Activated naive CD4-positive, alpha-beta T cell treated with anti-CD3 and anti-CD28 coated beads, Interleukin-2, amount 10 ng/mL, durations not matched to agents 7 days and 5 days (primary cell): ENCODE data around the gene GSG1.
"Not testable (repeated sequence)": the region's sequence is repeated elsewhere in the genome, so short reads cannot be mapped to it uniquely, and the experiment has no call there.

Experiments
- CTCF ChIA-PET: fragments of 350-600 bp; sonication (Branson Sonifier 250); formaldehyde crosslinking; loops from one replicate; lab custom pipeline; 2021; ENCODE audit warnings: antibody characterized with exemption; lab: Charles Lee
- DNase-seq: peaks from one replicate; pipeline ENCODE4 v3.0.0-alpha.2; 2020
- H3K27ac Mint-ChIP-seq: one replicate; pipeline ENCODE4 v1.8.0; 2021; ENCODE audit warnings: mild to moderate bottlenecking, moderate library complexity, mixed read lengths
- H3K27me3 Mint-ChIP-seq: one replicate; pipeline ENCODE4 v1.8.0; 2021; ENCODE audit warnings: mild to moderate bottlenecking, mixed read lengths
- H3K36me3 Mint-ChIP-seq: one replicate; pipeline ENCODE4 v1.8.0; 2021; ENCODE audit warnings: mixed read lengths
- H3K4me1 Mint-ChIP-seq: one replicate; pipeline ENCODE4 v1.8.0; 2021; ENCODE audit warnings: mixed read lengths
- H3K4me3 Mint-ChIP-seq: one replicate; pipeline ENCODE4 v1.8.0; 2021; ENCODE audit warnings: mild to moderate bottlenecking, moderate library complexity, mixed read lengths
- H3K9me3 Mint-ChIP-seq: one replicate; pipeline ENCODE4 v1.8.0; 2021; ENCODE audit warnings: mixed read lengths

GSG1 gene

DNA sequence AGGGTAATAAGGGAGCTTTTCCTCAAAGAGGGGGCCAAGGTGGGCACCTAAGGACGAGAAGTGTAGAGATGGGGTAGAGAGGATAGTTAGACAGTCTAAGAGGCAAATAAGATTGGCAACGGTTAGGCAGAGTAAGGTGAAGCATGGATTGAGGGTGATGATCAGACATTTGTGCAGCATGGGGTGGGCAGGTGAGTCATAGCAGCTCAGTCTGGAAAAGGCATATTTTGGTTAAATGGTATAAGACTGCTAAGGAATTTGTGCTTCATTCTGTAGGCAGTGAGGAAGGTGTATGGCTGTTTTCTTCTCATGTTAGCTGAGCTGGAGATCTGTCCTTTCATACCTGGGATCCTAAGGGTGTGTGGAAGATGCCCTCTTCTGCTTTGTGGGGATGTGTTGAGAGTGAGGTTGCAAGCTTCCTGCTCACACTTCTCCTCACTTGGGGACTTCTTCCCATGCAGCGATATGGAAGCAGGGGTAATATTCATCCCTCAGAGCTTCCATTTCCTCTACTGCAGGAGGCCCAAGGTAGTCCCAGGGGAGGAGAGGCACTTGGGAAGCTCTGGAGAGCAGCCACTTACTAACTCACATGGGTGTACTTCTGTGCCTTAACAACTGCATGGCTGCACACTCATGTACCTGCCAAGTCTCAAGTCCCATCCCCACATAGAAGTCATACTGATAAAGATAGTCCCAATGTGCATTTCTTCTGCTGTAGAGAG lies 28.9 kb downstream of the GSG1 start:
- DNase-seq: no peak
- H3K4me1 Mint-ChIP-seq: no peaks in the 10 kb centered on the region
- peaks cover 1% of the 10 kb centered on the region for H3K36me3 Mint-ChIP-seq
- CTCF ChIA-PET: interaction anchor here (0.6 to 1.5 kb wide), 4 partner anchors 9 to 158 kb away, joined by 3 to 4 read pairs (median 3); no protein-coding TSS in a partner anchor
- no peaks in the 10 kb centered on the region for H3K27me3 Mint-ChIP-seq
- H3K4me3 Mint-ChIP-seq: no peak overlapping the region
- H3K27ac Mint-ChIP-seq: no peak overlapping the region
- H3K9me3 Mint-ChIP-seq: no peaks in the 10 kb centered on the region

DNA sequence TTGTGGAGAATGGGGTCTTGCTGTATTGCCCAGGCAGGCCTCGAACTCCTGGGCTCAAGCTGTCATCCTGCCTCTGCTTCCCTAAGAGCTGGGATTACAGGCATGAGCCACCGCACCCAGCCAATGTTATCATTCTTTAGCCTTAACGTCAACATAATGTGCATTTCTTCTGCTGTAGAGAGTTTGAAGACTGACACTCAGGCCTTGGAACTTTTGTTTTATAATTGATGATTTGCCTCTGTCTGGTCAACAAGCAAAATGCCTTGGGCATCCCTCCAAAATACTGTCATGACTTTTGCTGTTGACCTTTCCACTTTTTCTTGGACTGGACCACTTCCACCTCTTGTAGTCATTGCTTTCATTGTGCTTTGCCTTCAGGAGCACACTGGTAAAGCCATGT lies 30.3 kb downstream of the GSG1 start:
- H3K36me3 Mint-ChIP-seq: peaks cover 4% of the 10 kb centered on the region
- no peaks in the 10 kb centered on the region for H3K4me1 Mint-ChIP-seq
- H3K9me3 Mint-ChIP-seq: no peaks in the 10 kb centered on the region
- H3K4me3 Mint-ChIP-seq: no peak overlapping the region
- no peak for DNase-seq
- CTCF ChIA-PET: no interaction called here
- H3K27ac Mint-ChIP-seq: no peak overlapping the region
- H3K27me3 Mint-ChIP-seq: no peaks in the 10 kb centered on the region

- H3K27ac Mint-ChIP-seq: no peak overlapping the region
- H3K27me3 Mint-ChIP-seq: no peaks in the 10 kb centered on the region
Measured at GRCh38 chr12:13071305-13072280, 31.9 kb downstream of the GSG1 start.

GRCh38 chr12:13069380-13069779 lies 34.1 kb downstream of the GSG1 start:
- Mint-ChIP-seq H3K27ac (no peak overlapping the region), H3K4me3 (no peak overlapping the region), H3K36me3 (peaks cover 2% of the 10 kb centered on the region), H3K9me3 (no peaks in the 10 kb centered on the region), H3K27me3 (no peaks in the 10 kb centered on the region), H3K4me1 (peaks cover 2% of the 10 kb centered on the region)
- CTCF ChIA-PET: no interaction called here
- DNase-seq: no peak

More at GRCh38 chr12:13071305-13072280, 31.9 kb downstream of the GSG1 start:
- no peaks in the 10 kb centered on the region for H3K9me3 Mint-ChIP-seq
- no peak overlapping the region for H3K4me3 Mint-ChIP-seq
- no peak for DNase-seq
- CTCF ChIA-PET: no interaction called here
- peaks cover 2% of the 10 kb centered on the region for H3K4me1 Mint-ChIP-seq
- H3K36me3 Mint-ChIP-seq: peaks cover 2% of the 10 kb centered on the region

GRCh38 chr12:13067322-13067721 lies 36.1 kb downstream of the GSG1 start:
- no peak overlapping the region for H3K27ac Mint-ChIP-seq
- CTCF ChIA-PET: no interaction called here

GRCh38 chr12:13066459-13066858 lies 37.0 kb downstream of the GSG1 start:
- H3K27ac Mint-ChIP-seq: no peak overlapping the region
- H3K4me3 Mint-ChIP-seq: no peak overlapping the region
- no peaks in the 10 kb centered on the region for H3K27me3 Mint-ChIP-seq
- H3K9me3 Mint-ChIP-seq: no peaks in the 10 kb centered on the region
- CTCF ChIA-PET: no interaction called here
- no peak for DNase-seq
- H3K4me1 Mint-ChIP-seq: peaks cover 2% of the 10 kb centered on the region
- peaks cover 2% of the 10 kb centered on the region for H3K36me3 Mint-ChIP-seq

More at GRCh38 chr12:13067322-13067721, 36.1 kb downstream of the GSG1 start:
- Mint-ChIP-seq H3K4me1 (peaks cover 2% of the 10 kb centered on the region), H3K9me3 (no peaks in the 10 kb centered on the region), H3K27me3 (no peaks in the 10 kb centered on the region), H3K4me3 (no peak overlapping the region), H3K36me3 (peaks cover 2% of the 10 kb centered on the region)
- no peak for DNase-seq

GRCh38 chr12:13066014-13066413 lies 37.5 kb downstream of the GSG1 start:
- no peak overlapping the region for H3K27ac Mint-ChIP-seq
- H3K27me3 Mint-ChIP-seq: no peaks in the 10 kb centered on the region
- CTCF ChIA-PET: interaction anchor here (1.3 kb wide), 2 partner anchors 8 to 142 kb away, joined by 3 to 4 read pairs; no protein-coding TSS in a partner anchor
- peaks cover 2% of the 10 kb centered on the region for H3K4me1 Mint-ChIP-seq
- H3K36me3 Mint-ChIP-seq: peaks cover 2% of the 10 kb centered on the region
- no peak overlapping the region for H3K4me3 Mint-ChIP-seq
- no peaks in the 10 kb centered on the region for H3K9me3 Mint-ChIP-seq
- DNase-seq: no peak

- CTCF ChIA-PET: no interaction called here
- Mint-ChIP-seq H3K27ac (no peak overlapping the region), H3K4me1 (peaks cover 2% of the 10 kb centered on the region), H3K4me3 (no peak overlapping the region), H3K9me3 (no peaks in the 10 kb centered on the region), H3K36me3 (no peaks in the 10 kb centered on the region), H3K27me3 (no peaks in the 10 kb centered on the region)
- no peak for DNase-seq
Measured at GRCh38 chr12:13062669-13063068, 40.8 kb downstream of the GSG1 start.

DNA sequence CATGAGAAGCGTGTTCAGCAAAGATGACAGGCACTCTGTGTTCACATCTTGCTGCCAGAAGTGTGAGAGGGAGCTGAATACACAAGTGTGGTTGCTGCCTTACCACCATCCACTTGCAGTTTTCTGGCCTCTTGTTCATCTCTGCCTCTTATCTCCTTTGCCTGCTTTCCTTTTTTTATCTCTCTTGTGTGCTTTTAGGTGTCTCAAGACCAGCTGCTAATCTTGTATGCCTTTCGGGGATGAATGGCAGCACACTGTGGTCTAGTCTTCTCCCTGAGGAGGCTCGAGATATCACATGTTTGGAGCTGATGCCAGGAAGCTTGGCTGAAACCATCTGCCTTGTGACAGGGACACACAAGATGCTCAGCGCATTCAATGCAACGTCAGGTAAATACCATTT lies 42.1 kb downstream of the GSG1 start:
- H3K27ac Mint-ChIP-seq: no peak overlapping the region

DNA sequence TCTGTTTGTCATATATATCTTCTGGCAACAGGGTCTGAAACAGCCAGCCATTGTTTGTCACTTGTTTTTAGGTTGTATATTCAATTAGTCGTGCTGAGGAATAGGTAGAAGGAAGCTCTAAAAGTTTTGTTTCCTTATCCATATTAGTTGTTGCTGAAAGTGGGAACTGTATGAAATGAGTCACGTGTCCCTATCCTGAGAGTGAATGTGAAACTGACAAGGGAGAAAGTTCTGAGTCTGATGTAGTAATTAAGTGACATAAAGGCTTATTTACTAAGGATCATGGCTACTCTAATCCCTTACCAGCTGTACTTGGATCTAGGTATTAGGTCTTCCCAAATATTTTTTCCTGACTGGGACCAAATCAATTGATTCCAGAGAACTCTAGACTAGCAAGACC lies 42.9 kb downstream of the GSG1 start:
- Mint-ChIP-seq H3K9me3 (no peaks in the 10 kb centered on the region), H3K27ac (no peak overlapping the region), H3K4me3 (no peak overlapping the region), H3K4me1 (no peaks in the 10 kb centered on the region), H3K27me3 (no peaks in the 10 kb centered on the region), H3K36me3 (no peaks in the 10 kb centered on the region)
- DNase-seq: no peak
- CTCF ChIA-PET: interaction anchor here (1.1 kb wide), 1 partner anchor 78 kb away, joined by 3 read pairs; no protein-coding TSS in a partner anchor

More for the DNA sequence above, 42.1 kb downstream of the GSG1 start:
- Mint-ChIP-seq H3K9me3 (no peaks in the 10 kb centered on the region), H3K27me3 (no peaks in the 10 kb centered on the region), H3K4me3 (no peak overlapping the region), H3K4me1 (no peaks in the 10 kb centered on the region), H3K36me3 (no peaks in the 10 kb centered on the region)
- no peak for DNase-seq
- CTCF ChIA-PET: interaction anchor here (1.1 kb wide), 1 partner anchor 79 kb away, joined by 3 read pairs; no protein-coding TSS in a partner anchor

DNA sequence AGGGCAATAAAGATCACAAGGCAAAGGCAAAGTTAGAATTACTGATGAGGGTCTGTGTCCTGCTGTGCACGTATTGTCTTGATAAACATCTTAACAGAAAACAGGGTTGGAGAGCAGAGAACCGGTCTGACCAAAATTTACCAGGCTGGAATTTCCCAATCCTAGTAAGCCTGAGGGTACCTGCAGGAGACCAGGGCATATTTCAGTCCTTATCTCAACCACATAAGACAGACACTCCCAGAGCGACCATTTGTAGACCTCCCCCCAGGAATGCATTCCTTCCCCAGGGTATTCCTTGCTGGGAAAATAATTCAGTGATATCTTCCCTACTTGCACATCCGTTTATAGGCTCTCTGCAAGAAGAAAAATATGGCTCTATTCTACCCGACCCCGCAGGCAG lies 49.9 kb downstream of the GSG1 start:
- H3K4me3 Mint-ChIP-seq, H3K4me1 Mint-ChIP-seq, H3K27me3 Mint-ChIP-seq, DNase-seq, H3K27ac Mint-ChIP-seq, H3K36me3 Mint-ChIP-seq: not testable (repeated sequence)
- CTCF ChIA-PET: interaction anchor here (0.8 to 1.4 kb wide), 2 partner anchors 68 to 159 kb away, joined by 3 read pairs; no protein-coding TSS in a partner anchor
- H3K9me3 Mint-ChIP-seq: peaks cover 10% of the 10 kb centered on the region

- CTCF ChIA-PET: interaction anchor here (0.8 kb wide), 1 partner anchor 203 kb away, joined by 4 read pairs; no protein-coding TSS in a partner anchor
- Mint-ChIP-seq H3K9me3 (peaks cover 10% of the 10 kb centered on the region), H3K27ac (no peak overlapping the region)
Measured at GRCh38 chr12:13052421-13052820, 51.0 kb downstream of the GSG1 start.

DNA sequence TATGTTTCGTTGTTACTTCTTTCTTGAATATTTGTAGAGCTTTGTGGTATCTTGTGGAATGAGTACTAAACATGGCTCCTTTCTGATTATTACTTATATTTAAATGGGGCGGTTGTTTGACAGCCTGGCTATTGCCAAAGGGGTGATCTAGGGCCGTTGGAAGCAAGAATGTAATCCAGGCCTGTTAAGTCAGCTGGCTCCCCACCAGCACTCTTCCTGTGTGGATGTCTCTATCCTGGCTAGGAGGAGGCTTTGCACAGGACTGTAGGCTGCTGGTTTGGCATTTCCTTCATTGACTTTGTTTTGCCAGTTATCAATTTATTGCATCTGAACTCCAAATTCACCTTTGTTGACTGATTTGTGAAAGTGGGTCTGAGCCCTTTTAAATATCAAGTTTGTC lies 53.7 kb downstream of the GSG1 start:
- CTCF ChIA-PET: no interaction called here
- Mint-ChIP-seq H3K36me3 (peaks cover 2% of the 10 kb centered on the region), H3K4me1 (peaks cover 7% of the 10 kb centered on the region), H3K4me3 (no peak overlapping the region), H3K27ac (no peak overlapping the region), H3K9me3 (peaks cover 10% of the 10 kb centered on the region), H3K27me3 (no peaks in the 10 kb centered on the region)
- no peak for DNase-seq

More at GRCh38 chr12:13052421-13052820, 51.0 kb downstream of the GSG1 start:
- H3K4me3 Mint-ChIP-seq: no peak overlapping the region
- H3K36me3 Mint-ChIP-seq: peaks cover 2% of the 10 kb centered on the region
- H3K4me1 Mint-ChIP-seq: no peaks in the 10 kb centered on the region
- DNase-seq: no peak
- H3K27me3 Mint-ChIP-seq: no peaks in the 10 kb centered on the region

- CTCF ChIA-PET: no interaction called here
Measured at GRCh38 chr12:13046964-13047363, 56.5 kb downstream of the GSG1 start.

More at GRCh38 chr12:13046964-13047363, 56.5 kb downstream of the GSG1 start:
- Mint-ChIP-seq H3K4me1 (peaks cover 13% of the 10 kb centered on the region), H3K9me3 (no peaks in the 10 kb centered on the region), H3K27ac (no peak overlapping the region), H3K27me3 (peaks cover 16% of the 10 kb centered on the region), H3K4me3 (no peak overlapping the region), H3K36me3 (no peaks in the 10 kb centered on the region)
- no peak for DNase-seq
